Peyer's patch (tissue), 4 donors: ENCODE results near the gene SH3BP1.
"Not testable (repeated sequence)": the region's sequence is repeated elsewhere in the genome, so short reads cannot be mapped to it uniquely, and the experiment has no call there.

ENCODE experiments used
- CTCF ChIP-seq, 6 experiments: fragments of 450-650 bp in 4 of 6; fragments of 200-600 bp in 2 of 6; sonication (generic) in 1 of 6; IDR thresholded peaks; one replicate each; pipeline ENCODE4 v1.5.1; 2017 to 2019; ENCODE audit warnings: antibody characterized with exemption in 6 of 6, mild to moderate bottlenecking in 3 of 6, moderate library complexity in 1 of 6
- POLR2A ChIP-seq, 2 donors: fragments of 450-650 bp; IDR thresholded peaks; one replicate each; pipeline ENCODE4 v1.5.1; 2017; ENCODE audit warnings: antibody characterized with exemption in 2 of 2, mild to moderate bottlenecking in 2 of 2, moderate library complexity in 2 of 2

- TF ChIP-seq CTCF, POLR2A (IDR thresholded peaks at IDR 0.05): not testable (repeated sequence)
Observed at GRCh38 chr22:37656583-37656982, 17.1 kb downstream of the SH3BP1 start.
